CD4-positive, alpha-beta T cell treated with Interleukin-1 beta for 1 hour (primary cell): ENCODE results near the gene AP3S1.

ENCODE experiments used
- DNase-seq, 2 donors: peaks; one replicate each; pipeline ENCODE4 v3.0.0-alpha.2; 2020 to 2022

AP3S1 gene

DNA sequence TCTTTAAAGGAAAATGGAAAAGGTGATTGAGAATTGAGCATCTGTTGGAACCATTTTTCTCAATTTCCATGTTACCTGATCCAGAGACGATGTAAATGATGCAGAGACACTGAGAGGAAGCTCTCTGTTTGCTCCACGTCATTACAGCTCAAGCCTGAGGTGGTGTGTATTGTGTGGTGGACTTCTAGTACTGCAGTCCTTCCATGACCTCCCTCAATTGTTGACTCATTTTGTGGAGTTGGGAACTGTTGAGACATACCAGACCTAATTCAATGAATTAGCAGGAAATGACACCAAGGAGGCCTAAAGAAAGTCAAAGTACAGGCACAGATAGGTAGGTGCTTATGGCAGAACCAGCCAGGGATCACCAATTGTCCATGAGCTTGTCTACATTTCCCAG lies 104.9 kb downstream of the AP3S1 start:
- no peak for DNase-seq

- DNase-seq, result no peak
Observed at GRCh38 chr5:115947260-115947659, 105.5 kb downstream of the AP3S1 start.

DNA sequence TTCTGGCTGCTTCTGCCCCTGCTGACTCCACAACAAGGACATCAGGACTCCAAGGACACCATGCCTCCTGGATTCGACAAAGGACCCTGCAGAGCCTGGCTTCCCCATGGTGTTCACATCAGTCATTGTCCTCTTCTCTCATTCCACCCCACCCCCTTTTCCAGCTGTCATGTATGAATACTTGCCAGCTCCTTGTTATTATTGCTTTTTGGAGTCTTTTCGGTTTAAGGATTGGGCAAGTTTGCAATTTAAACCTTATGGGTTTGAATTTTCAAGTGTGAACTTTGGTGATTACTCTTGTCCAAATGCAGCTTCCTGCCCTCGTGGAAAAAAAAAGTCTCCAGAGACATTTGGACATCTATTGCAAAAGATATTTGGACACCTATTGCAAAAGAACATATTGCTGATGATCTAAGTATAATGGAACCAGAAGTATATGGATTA lies 106.4 kb downstream of the AP3S1 start:
- no peak for DNase-seq

- no peak for DNase-seq
Observed at GRCh38 chr5:115949096-115949495, 107.4 kb downstream of the AP3S1 start.

GRCh38 chr5:115952588-115952987 lies 110.9 kb downstream of the AP3S1 start:
- DNase-seq, result no peak

GRCh38 chr5:115954144-115954543 lies 112.4 kb downstream of the AP3S1 start:
- DNase-seq, result no peak

GRCh38 chr5:115956957-115957356 lies 115.2 kb downstream of the AP3S1 start:
- no peak for DNase-seq

GRCh38 chr5:115961381-115962238 lies 119.9 kb downstream of the AP3S1 start:
- DNase-seq, result no peak

- no peak for DNase-seq
Observed at GRCh38 chr5:115962239-115962564, 120.5 kb downstream of the AP3S1 start, which contains the start of gene LVRN. Gene LVRN, plus strand, starts transcription at chr5:115962475. Its CDS starts 143 bp downstream, at chr5:115962618.

DNA sequence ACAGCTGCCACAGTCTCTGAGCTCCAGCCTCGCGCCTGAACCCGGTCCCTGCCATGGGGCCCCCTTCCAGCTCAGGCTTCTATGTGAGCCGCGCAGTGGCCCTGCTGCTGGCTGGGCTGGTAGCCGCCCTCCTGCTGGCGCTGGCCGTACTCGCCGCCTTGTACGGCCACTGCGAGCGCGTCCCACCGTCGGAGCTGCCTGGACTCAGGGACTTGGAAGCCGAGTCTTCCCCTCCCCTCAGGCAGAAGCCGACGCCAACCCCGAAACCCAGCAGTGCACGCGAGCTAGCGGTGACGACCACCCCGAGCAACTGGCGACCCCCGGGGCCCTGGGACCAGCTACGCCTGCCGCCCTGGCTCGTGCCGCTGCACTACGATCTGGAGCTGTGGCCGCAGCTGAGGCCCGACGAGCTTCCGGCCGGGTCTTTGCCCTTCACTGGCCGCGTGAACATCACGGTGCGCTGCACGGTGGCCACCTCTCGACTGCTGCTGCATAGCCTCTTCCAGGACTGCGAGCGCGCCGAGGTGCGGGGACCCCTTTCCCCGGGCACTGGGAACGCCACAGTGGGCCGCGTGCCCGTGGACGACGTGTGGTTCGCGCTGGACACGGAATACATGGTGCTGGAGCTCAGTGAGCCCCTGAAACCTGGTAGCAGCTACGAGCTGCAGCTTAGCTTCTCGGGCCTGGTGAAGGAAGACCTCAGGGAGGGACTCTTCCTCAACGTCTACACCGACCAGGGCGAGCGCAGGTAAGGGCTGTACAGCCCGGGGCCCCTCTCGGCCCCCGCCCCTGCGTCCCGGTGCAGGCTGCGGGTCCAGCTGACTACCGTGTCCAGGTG lies 121.0 kb downstream of the AP3S1 start:
- no peak for DNase-seq

GRCh38 chr5:115963566-115963965 lies 121.8 kb downstream of the AP3S1 start:
- DNase-seq, result no peak
